ENCODE measurements around the gene NCAPD2. TPM values are rescaled to one million over a fixed set of nuclear protein-coding genes. Genes with fewer than 3 reads are reported as not detected.

NCAPD2 gene
- polyA plus RNA-seq, 1 of the 3 experiments (the other 2 are of a cell fraction), result 46.9 TPM

DNA sequence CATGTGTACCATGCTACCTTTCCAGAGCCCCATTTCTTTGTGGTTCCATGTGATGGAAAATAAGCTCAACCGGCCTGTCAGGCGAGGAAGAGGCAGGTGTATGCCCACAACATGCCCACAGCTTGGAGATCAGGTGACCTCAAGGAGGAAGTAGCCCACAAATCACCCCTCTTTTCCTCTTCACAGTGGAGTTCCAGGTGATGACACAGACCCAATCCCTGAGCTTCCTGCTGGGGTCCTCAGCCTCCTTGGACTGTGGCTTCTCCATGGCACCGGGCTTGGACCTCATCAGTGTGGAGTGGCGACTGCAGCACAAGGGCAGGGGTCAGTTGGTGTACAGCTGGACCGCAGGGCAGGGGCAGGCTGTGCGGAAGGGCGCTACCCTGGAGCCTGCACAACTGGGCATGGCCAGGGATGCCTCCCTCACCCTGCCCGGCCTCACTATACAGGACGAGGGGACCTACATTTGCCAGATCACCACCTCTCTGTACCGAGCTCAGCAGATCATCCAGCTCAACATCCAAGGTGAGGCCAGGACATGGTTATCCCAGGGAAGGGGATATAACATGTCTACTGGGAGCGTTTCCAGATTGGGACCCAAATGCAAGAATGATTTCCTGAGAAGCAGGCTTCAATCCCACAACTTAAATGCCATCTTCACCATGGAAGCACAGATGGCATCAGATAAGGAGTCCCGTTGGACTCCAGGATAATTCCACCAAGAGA is 36.5 kb upstream of the NCAPD2 start:
- no peak overlapping the region for H3K4me3 ChIP-seq (ENCODE audit: low read depth in 2 of 2, low read length in 1 of 2)
- DNase-seq, result no peak
- H3K4me2 ChIP-seq, result no peak overlapping the region
- no peaks in the 10 kb centered on the region for H3K9me2 ChIP-seq
- no peaks in the 10 kb centered on the region for H3K9me3 ChIP-seq
- no peak overlapping the region for H3K27ac ChIP-seq (ENCODE audit: low read depth in 2 of 2, low read length in 1 of 2)
- H3F3A ChIP-seq (replicated peaks; ENCODE audit: insufficient read depth), result peaks cover 14% of the 10 kb centered on the region
- POLR2A ChIA-PET, result no interaction called here
- no peak overlapping the region for H3K9ac ChIP-seq
- H3K79me2 ChIP-seq (ENCODE audit: insufficient read depth), result no peaks in the 10 kb centered on the region
- no peaks in the 10 kb centered on the region for H3K27me3 ChIP-seq (ENCODE audit: insufficient read depth)
- no peak for TF ChIP-seq GATA2 (CRISPR knock-in tag; IDR thresholded peaks at IDR 0.05)
- TF ChIP-seq MXI1 (IDR thresholded peaks at IDR 0.05; ENCODE audit: low read depth, low read length), result no peak
- no peak for TF ChIP-seq NFIC (IDR thresholded peaks at IDR 0.05; ENCODE audit: borderline replicate concordance)
- no peak for TF ChIP-seq YY1 (IDR thresholded peaks at IDR 0.05; ENCODE audit: low read depth)
- TF ChIP-seq CHD2 (IDR thresholded peaks at IDR 0.05; ENCODE audit: low read length, partially characterized antibody), result no peak
- TF ChIP-seq POLR2AphosphoS5 (IDR thresholded peaks at IDR 0.05; ENCODE audit: low read depth, low read length), result no peak
- peaks cover 23 to 36% of the 10 kb centered on the region in 2 experiments for H3K36me3 ChIP-seq (replicated peaks in 1 of 2; ENCODE audit: control insufficient read depth in 1 of 2, insufficient read depth in 2 of 2, low read length in 1 of 2)
- WGBS (ENCODE audit: low lambda C conversion rate), result 95% methylated on average over 11 of the region's 12 CpGs
- H2AFZ ChIP-seq (ENCODE audit: low read depth), result no peak overlapping the region
- no peaks in the 10 kb centered on the region for H4K20me1 ChIP-seq (ENCODE audit: insufficient read depth)
- H3K4me1 ChIP-seq (ENCODE audit: control insufficient read depth in 1 of 2, insufficient read depth in 2 of 2, low read depth in 1 of 2, low read length in 1 of 2), result peaks cover 6 to 9% of the 10 kb centered on the region in 2 experiments; a peak in 1 of 4 replicates
- CTCF ChIA-PET, result interaction anchor here (0.7 to 2.2 kb wide), 6 partner anchors 8 to 131 kb away, joined by 3 to 15 read pairs (median 4); no protein-coding TSS in a partner anchor

DNA sequence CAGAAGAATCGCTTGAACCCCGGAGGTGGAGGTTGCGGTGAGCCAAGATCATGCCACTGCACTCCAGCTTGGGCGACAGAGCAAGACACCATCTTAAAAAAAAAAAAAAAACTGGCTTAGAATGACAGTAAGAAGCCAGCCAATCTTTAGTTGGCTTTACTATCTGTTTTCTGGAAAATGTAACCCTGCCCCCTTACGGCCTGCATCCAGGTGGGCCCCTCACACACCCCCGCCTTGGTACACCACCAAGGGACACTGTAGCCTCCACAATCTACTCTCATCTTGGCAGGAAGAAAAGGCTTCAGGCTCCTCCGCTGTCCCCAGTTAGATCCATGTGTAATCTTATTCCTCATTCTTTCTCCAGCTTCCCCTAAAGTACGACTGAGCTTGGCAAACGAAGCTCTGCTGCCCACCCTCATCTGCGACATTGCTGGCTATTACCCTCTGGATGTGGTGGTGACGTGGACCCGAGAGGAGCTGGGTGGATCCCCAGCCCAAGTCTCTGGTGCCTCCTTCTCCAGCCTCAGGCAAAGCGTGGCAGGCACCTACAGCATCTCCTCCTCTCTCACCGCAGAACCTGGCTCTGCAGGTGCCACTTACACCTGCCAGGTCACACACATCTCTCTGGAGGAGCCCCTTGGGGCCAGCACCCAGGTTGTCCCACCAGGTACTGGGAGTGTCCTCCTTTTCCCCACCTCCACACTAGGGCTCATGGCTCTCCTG is 35.5 kb upstream of the NCAPD2 start:
- H3K4me1 ChIP-seq (ENCODE audit: control insufficient read depth in 1 of 2, insufficient read depth in 2 of 2, low read depth in 1 of 2, low read length in 1 of 2), result no peaks in the 10 kb centered on the region; a peak in 1 of 4 replicates
- H3K9ac ChIP-seq, result no peak overlapping the region
- peaks cover 14% of the 10 kb centered on the region for H3F3A ChIP-seq (replicated peaks; ENCODE audit: insufficient read depth)
- no peaks in the 10 kb centered on the region for H3K79me2 ChIP-seq (ENCODE audit: insufficient read depth)
- no peaks in the 10 kb centered on the region for H4K20me1 ChIP-seq (ENCODE audit: insufficient read depth)
- ChIA-PET CTCF (interaction anchor here (1.3 to 2.2 kb wide), 3 partner anchors 15 to 132 kb away, joined by 5 to 10 read pairs (median 6); no protein-coding TSS in a partner anchor), POLR2A (no interaction called here)
- 96% methylated on average over 14 of the region's 14 CpGs for WGBS (ENCODE audit: low lambda C conversion rate)
- H3K36me3 ChIP-seq (replicated peaks in 1 of 2; ENCODE audit: control insufficient read depth in 1 of 2, insufficient read depth in 2 of 2, low read length in 1 of 2), result peaks cover 27 to 47% of the 10 kb centered on the region in 2 experiments
- H3K27me3 ChIP-seq (ENCODE audit: insufficient read depth), result no peaks in the 10 kb centered on the region
- H3K4me3 ChIP-seq (ENCODE audit: low read depth in 2 of 2, low read length in 1 of 2), result no peak overlapping the region
- H2AFZ ChIP-seq (ENCODE audit: low read depth), result no peak overlapping the region
- H3K4me2 ChIP-seq, result no peak overlapping the region
- no peaks in the 10 kb centered on the region for H3K9me2 ChIP-seq
- no peaks in the 10 kb centered on the region for H3K9me3 ChIP-seq
- H3K27ac ChIP-seq (ENCODE audit: low read depth in 2 of 2, low read length in 1 of 2), result no peak overlapping the region
- DNase-seq, result no peak
- TF ChIP-seq, protein P1, sequence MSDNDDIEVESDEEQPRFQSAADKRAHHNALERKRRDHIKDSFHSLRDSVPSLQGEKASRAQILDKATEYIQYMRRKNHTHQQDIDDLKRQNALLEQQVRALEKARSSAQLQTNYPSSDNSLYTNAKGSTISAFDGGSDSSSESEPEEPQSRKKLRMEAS (IDR thresholded peaks at IDR 0.05; ENCODE audit: low read depth), result no peak
- TF ChIP-seq, protein P2, sequence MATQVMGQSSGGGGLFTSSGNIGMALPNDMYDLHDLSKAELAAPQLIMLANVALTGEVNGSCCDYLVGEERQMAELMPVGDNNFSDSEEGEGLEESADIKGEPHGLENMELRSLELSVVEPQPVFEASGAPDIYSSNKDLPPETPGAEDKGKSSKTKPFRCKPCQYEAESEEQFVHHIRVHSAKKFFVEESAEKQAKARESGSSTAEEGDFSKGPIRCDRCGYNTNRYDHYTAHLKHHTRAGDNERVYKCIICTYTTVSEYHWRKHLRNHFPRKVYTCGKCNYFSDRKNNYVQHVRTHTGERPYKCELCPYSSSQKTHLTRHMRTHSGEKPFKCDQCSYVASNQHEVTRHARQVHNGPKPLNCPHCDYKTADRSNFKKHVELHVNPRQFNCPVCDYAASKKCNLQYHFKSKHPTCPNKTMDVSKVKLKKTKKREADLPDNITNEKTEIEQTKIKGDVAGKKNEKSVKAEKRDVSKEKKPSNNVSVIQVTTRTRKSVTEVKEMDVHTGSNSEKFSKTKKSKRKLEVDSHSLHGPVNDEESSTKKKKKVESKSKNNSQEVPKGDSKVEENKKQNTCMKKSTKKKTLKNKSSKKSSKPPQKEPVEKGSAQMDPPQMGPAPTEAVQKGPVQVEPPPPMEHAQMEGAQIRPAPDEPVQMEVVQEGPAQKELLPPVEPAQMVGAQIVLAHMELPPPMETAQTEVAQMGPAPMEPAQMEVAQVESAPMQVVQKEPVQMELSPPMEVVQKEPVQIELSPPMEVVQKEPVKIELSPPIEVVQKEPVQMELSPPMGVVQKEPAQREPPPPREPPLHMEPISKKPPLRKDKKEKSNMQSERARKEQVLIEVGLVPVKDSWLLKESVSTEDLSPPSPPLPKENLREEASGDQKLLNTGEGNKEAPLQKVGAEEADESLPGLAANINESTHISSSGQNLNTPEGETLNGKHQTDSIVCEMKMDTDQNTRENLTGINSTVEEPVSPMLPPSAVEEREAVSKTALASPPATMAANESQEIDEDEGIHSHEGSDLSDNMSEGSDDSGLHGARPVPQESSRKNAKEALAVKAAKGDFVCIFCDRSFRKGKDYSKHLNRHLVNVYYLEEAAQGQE (IDR thresholded peaks at IDR 0.05; ENCODE audit: low read depth, low read length), result no peak
- TF ChIP-seq FOXM1 (IDR thresholded peaks at IDR 0.05; ENCODE audit: low read depth) (no peak), MEF2A (IDR thresholded peaks at IDR 0.05; ENCODE audit: borderline replicate concordance, low read depth) (no peak), GABPA (IDR thresholded peaks at IDR 0.05; ENCODE audit: low read depth) (no peak), ZBTB33 (IDR thresholded peaks at IDR 0.05; ENCODE audit: borderline replicate concordance, low read depth) (no peak), EP300 (IDR thresholded peaks at IDR 0.05; ENCODE audit: borderline replicate concordance in 1 of 2, low read depth in 1 of 2, low read length in 1 of 2) (no peak), TCF12 (IDR thresholded peaks at IDR 0.05) (no peak), TEAD4 (IDR thresholded peaks at IDR 0.05; ENCODE audit: borderline replicate concordance, insufficient read depth) (no peak)
- TF ChIP-seq, protein P3, sequence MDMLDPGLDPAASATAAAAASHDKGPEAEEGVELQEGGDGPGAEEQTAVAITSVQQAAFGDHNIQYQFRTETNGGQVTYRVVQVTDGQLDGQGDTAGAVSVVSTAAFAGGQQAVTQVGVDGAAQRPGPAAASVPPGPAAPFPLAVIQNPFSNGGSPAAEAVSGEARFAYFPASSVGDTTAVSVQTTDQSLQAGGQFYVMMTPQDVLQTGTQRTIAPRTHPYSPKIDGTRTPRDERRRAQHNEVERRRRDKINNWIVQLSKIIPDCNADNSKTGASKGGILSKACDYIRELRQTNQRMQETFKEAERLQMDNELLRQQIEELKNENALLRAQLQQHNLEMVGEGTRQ (IDR thresholded peaks at IDR 0.05; ENCODE audit: borderline replicate concordance, low read depth, low read length), result no peak
